OCI-LY1 (cell line): ENCODE data around the gene FAM228B.

Experiments used
- EZH2 ChIP-seq: fragments of 200-600 bp; sonication (generic), shearing (Covaris generic); IDR thresholded peaks from 2 replicates; pipeline ENCODE4 v1.8.0; 2017; ENCODE audit warnings: borderline replicate concordance, mixed run types, mild to moderate bottlenecking, antibody characterized with exemption, low read length, moderate library complexity, mixed read lengths
- TF ChIP-seq, protein P1 (sequence below): fragments of 200-600 bp; sonication (generic), shearing (Covaris generic); IDR thresholded peaks from 2 replicates; pipeline ENCODE4 v1.5.1; 2017; ENCODE audit warnings: mild to moderate bottlenecking, antibody characterized with exemption, low read length, moderate library complexity, mixed read lengths

GRCh38 chr2:24163186-24163585 lies 39.9 kb downstream of the FAM228B start:
- TF ChIP-seq, protein P1, sequence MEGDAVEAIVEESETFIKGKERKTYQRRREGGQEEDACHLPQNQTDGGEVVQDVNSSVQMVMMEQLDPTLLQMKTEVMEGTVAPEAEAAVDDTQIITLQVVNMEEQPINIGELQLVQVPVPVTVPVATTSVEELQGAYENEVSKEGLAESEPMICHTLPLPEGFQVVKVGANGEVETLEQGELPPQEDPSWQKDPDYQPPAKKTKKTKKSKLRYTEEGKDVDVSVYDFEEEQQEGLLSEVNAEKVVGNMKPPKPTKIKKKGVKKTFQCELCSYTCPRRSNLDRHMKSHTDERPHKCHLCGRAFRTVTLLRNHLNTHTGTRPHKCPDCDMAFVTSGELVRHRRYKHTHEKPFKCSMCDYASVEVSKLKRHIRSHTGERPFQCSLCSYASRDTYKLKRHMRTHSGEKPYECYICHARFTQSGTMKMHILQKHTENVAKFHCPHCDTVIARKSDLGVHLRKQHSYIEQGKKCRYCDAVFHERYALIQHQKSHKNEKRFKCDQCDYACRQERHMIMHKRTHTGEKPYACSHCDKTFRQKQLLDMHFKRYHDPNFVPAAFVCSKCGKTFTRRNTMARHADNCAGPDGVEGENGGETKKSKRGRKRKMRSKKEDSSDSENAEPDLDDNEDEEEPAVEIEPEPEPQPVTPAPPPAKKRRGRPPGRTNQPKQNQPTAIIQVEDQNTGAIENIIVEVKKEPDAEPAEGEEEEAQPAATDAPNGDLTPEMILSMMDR: no peak
- TF ChIP-seq EZH2: no peak
